GM18861 (cell line): ENCODE data around the gene FOXF1.

Experiments
- ATAC-seq: cut with Tn5 transposase; IDR thresholded peaks from one replicate; pipeline ENCODE4 v1.9.1; 2021; ENCODE audit not compliant: unreplicated experiment

Gene FOXF1

DNA sequence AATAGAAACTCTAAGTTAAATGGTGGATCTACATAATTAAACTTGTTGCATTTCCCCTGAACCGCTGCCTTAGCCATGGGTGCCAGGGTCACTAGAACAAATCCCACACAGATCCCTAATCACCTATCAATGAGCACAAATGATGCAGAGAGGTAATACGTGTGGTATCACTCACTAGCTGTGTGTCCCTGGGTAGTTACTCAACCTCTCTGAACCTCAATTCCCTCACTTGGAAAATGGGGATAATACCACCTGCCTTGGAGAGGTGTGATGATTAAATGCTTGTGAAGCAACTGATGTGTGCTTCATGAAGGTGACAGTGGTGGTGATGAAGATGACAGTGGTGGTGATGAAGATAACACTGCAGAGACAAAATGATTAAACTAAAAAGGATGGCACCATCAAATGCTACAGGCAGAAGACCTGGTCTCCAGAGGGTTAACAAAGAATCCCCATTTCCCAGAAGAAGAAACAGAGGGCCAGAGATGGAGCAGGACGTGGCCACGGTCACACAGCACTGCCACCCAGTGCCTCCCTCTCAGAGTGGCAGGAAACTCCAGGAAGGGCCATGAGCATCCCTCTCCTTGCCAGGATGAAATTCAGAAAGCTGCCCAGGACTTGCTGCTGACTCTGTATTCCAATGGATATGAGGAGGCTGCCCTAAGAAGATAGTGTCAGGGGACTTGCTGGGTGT lies 17.9 kb upstream of the FOXF1 start:
- no peak for ATAC-seq

- ATAC-seq, result no peak
Measured at GRCh38 chr16:86492961-86493629, 17.2 kb upstream of the FOXF1 start.

- ATAC-seq, result no peak
Measured at GRCh38 chr16:86494039-86494564, 16.2 kb upstream of the FOXF1 start.

DNA sequence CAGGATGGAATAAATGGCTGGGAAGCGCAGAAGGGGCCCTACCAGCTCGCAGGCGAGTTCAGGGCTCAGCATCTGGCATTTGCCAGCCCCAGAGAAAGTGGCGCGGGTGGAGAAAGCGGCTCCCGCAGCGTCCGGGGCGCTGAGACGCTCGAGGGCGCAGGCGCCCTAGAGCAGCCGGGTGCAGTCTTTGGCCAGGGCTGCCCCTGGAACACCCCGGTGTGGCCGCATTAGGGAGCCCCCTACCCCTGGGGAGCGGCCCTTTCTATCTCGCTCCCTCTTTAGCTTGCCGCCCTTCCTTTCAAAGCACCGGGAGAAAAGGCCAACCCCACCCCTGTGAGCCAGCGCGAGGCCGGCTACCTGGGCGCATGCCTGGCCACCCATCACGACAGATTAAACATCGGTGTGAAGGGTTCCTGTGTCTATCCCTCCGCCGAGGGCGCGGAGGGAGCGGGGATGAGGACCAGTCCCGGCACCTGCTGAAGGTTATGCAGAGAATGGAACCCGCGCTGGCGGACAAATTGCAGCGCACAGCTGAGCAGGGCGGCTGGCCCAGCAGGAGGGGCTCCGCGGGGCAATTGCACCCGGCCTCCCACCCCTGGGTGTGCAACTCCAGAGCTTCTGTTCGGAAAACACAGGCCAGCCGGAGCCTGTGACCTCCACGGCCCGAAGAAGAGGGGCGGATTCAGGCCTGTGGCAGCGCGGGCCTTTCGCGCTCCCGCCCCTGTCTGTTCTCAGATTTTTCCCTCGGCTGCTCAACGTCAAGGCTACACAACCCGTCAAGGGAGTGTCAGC lies 15.6 kb upstream of the FOXF1 start:
- no peak for ATAC-seq

DNA sequence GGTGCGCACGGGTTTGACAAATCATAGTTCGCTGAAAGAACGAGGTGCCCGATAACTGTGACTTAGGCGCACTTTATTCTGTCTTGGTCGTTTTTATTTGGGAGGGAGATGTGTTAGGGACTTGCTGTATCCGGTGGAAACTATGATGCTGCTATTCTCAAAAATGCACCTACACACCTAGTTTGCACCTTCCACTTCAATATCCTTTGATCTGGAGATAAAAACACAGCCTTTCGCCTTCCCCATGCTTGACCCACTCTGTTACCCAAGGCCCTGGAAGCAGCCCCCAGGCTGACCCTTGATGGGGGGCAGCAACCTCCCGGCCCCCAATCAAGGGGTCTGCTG lies 15.0 kb upstream of the FOXF1 start:
- ATAC-seq, result no peak

DNA sequence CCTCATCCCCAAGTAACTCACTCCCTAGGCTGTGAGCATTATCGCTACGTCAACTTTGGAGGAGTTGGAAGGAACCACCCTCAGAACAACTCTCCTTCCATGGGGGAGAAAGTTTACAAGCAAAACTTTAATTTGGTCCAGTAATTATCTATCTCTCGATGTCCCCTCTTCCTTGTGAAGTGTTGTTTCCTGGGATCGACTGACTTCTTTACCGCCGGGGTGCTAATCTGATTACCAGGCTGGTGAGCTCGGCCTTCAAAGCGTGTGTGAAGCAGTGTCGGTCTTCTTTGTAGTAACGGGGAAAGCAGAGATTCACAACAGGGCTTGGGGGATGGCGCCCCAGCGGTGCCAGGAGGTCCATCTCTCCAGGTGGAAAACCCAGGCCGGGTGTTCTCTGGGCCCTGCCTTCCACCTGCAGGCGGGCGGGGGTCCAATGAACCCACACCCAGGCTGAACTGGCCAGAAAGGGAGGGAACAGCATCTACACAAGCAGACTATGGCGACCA lies 14.5 kb upstream of the FOXF1 start:
- no peak for ATAC-seq

GRCh38 chr16:86496262-86496928 lies 13.9 kb upstream of the FOXF1 start:
- no peak for ATAC-seq

DNA sequence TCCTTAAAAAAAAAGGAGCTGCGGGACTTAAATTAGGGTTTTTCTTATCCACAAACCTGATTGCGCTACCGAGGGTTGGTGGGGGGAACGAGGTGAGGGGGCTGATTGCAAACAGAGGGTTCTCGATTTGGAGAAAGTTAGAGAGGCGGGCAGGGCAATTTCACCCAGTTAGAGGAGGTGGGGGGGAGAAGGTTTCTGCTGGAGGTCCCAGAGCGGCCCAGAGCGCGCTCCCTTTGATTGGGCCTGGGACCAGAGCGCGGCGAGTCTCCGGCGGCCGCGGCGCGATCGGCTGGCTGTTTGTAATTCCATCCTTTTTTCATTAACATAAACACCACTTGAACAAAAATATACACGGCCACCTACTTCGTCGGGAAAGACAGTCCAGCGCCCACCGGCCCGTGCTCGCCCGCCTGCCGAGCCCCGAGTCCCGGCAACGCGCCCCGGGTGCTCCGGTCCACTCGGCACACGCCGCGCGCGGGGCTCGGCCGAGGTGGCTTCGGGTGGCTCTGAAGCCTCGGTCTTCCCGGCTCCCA lies 13.3 kb upstream of the FOXF1 start:
- ATAC-seq, result no peak

DNA sequence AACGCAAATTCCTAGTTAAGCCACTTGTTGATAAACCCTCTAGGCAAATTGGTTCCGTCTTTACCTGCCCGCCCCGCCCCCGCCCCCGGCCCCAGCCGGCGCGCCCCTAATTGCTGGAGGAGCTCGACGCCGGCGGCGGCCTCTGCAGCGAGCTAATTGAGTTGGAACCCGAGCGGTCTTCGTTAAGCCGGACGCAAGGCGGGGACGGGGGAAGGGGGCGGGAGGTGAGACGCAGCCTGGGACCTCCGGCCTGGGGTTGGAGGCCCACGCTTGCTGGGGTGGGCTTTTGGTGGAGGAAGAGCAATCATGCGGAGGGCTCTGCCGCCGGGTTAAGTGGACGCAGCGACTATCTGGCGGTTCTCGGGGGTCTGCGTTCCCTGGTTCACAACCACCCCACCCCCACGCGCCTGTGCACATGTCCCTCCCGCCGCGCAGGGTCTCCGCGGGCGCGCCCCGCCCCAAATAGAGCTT lies 12.7 kb upstream of the FOXF1 start:
- ATAC-seq, result no peak

GRCh38 chr16:86498155-86498670 lies 12.1 kb upstream of the FOXF1 start:
- ATAC-seq, result no peak

DNA sequence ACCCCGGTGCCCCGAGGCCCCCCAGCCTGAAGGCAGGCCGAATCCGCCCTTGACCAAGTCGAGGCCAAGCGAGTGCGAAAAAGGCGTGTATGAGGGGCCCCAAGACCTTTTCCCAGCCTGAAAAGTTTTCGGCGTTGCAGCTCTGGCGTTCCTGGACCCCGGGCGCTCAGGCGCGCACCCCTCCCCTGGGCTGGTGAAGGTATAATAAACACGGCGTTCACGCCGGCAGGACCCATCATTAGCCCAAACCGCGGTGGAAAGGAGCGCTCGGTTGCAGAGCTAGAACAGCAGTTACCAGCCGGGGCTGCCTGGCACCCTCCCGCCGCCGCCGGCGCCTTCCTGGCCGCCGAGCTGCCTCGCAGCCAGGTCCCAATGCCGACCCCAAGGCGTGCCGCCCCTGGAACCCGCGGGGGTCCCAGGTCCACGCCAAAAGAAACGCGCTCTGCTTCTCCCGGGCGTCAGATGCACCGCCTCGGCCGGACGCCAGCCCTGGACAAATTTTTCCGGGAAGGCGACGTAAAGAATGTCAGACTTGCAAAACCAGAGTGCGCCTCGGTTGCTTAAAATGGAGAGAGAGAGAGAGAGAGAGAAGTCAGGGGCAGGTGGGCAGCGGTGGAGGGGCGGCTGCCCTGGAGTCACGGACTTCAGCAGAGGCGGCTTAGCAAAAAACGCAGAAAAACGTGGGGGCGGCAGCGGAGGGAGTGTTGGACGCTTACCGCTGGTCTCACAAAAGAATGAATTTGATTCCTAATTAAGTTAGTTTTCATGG lies 11.5 kb upstream of the FOXF1 start:
- ATAC-seq, result no peak

GRCh38 chr16:86499440-86499786 lies 10.9 kb upstream of the FOXF1 start:
- no peak for ATAC-seq

GRCh38 chr16:86499889-86500707 lies 10.2 kb upstream of the FOXF1 start:
- no peak for ATAC-seq

DNA sequence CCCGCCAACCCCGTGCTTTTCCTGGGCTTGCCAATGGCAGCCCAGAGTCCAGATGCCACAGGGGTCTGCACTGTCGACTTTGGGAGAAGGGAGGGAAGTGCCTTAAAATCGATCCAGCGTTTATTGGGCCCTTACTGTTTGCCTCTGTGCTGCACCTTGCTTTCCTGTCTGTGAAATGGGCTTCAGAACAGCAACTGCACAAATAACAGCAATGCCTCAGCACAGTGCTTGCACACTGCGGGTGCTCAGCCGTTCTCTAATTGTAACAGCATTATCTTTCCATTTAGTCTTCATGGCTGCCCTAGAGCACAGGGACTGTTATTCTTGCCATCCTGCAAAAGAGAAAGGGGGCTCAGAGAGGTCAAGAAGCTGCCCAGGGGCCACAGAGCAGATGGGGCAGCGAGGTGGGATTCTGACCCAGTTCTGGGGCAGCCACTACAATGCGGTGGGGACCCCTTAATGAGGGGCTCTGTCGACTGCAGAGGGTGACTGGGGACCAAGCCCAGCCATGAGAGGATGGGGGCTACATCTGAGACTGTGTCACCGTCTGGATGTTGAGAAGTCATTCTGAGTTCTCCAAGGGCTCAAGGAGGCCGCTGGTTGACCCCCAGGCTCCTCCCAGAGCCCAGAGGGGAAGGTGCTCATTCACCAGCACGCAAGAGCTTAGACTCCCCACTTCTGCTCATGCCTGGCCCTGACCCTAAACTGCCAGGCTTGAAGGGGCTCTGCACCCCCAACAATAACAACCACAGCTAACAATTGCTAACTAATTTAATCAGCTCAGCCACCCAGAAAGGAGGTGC lies 9.4 kb upstream of the FOXF1 start:
- no peak for ATAC-seq

DNA sequence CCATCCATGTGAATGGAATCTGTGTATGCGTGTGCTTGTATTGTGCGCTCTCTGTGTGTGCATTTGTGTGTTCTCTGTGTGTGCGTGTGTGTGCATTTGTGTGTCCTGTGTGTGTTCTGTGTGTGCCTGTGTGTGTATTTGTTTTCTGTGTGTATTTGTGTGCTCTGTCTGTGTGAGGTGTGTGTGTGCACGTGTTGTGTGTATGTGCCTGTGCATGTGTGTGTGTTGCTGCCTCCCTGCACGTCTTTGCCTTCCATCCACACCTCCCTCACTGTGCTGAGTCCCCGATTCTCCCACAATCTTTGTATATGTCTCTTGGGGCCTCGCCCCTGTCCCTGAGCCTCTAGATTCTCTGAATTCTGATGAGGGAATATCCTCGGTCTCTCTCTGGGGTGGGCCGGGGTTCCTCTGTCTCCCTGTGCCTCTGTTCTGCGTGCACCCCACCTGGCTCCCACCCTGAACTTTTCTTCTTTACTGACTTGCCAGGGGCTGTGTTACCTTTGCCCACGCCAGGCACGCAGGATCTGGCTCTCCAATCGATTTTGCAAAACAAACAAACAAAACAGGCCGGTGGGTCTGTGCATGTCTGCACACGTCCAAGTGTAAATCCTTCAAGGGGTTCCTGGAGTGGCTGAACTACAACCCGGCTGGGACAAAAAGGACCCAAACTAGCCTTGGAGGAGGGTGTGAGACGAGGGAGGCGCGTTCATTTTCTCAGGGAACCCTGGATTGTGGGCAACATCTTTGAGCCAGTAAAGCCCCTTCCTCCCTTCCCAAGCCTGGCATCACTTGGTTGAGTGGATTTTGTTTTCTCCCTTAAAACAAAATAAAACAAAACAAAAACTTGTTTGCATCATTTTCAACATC lies 8.1 kb upstream of the FOXF1 start:
- no peak for ATAC-seq

DNA sequence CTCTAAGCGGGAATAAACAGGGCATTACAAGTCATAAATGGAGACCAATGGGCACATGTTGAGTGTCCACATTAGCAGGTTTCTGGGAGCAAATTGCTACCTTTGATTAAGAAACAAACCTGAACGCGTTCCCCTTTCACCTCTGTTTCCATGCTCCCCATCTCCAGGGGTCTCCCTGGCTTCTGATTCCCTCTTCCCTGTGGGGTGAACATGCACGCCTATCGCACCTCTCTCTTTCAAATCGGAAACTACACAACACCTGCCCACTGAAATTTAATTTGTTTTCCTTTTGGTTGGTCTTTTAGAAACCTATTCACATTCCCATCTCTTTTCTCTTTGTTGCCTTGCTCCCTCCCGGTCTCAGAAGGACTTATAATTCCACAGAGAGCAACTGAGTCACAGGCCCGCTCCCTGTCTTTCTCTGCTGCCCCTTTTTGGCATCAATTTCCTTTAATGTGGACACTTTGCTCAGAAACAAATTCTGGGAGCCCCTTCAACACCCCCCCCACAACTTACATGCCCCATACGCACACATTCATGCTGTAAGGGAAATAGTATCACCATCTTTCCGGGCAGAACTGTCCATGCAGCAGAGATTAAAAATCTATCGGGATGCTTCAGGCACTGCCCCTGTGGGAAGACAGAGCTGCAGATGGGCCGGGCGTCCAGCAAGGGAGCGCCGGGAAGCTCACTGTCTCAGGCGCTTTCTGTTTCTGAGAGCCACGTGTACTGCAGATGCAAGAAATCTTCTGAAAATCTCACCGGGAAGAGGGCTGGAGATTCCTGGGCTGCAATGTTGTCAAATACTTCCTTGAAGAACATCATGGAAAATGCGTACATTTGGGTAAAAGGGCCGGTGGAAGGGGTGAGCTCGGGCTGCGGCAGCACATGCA lies 7.2 kb upstream of the FOXF1 start:
- ATAC-seq, result no peak
